ENCODE data around the gene HS1BP3.

HS1BP3 gene

DNA sequence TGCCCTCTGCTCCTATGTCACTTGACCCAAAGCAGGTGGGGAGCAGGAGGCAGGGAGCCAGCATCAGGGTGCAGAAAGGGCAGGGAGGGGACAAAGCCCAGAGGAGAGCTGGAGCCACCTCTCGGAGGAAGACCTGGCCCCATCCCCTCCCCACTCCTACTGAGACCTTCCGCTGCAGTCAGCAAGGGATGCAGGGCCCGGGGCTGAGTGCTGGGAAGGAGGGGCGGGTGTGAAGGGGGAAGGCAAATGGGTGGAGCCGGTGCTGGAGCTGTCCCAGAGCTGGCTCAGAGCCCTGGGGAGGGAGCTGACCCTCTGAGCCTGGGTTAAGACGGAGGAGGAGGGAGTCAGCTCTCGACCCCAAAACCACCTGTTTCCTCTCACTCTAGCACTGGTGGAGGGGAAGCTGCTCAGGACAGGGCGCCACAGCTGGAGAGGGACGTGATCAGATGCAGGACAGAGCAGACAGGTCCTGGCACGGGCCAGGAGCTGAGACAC is 33.8 kb downstream of the HS1BP3 start:
- peak; percentile 68 for DNase-seq (ENCODE audit: low spot score)

DNA sequence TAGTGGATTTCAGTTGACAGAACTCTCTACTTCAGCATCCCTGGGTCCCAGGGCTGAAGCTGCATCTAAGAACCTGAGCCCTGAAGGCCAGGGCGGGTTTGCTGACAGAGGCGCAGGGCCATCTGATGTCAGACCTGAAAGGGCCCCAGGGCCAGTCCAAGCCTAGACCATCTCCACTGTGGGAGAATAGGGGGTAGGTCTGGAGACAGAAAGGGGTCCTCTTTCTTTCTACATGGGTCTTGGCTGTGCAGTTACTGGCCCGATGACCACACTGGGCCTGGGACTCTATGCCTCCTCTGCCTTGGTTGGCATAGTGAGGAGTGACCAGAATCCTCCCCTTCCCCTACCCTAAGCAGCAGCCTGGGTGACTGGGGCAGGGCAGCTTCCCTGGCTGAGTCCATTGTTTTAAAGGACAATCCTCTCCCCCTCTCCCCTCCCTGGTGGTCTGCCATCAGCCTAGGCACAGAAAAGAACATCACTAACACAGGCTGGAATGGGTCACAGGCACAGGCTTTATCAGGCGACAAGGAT is 34.5 kb downstream of the HS1BP3 start:
- DNase-seq (ENCODE audit: low spot score) = no peak

- DNase-seq (ENCODE audit: low spot score) = no peak
Observed at GRCh38 chr2:20615466-20616241, 35.2 kb downstream of the HS1BP3 start.

- DNase-seq (ENCODE audit: low spot score) = no peak
Observed at GRCh38 chr2:20615068-20615465, 35.8 kb downstream of the HS1BP3 start.

- DNase-seq (ENCODE audit: low spot score) = peak; percentile 55
Observed at GRCh38 chr2:20614201-20615067, 36.5 kb downstream of the HS1BP3 start.

DNA sequence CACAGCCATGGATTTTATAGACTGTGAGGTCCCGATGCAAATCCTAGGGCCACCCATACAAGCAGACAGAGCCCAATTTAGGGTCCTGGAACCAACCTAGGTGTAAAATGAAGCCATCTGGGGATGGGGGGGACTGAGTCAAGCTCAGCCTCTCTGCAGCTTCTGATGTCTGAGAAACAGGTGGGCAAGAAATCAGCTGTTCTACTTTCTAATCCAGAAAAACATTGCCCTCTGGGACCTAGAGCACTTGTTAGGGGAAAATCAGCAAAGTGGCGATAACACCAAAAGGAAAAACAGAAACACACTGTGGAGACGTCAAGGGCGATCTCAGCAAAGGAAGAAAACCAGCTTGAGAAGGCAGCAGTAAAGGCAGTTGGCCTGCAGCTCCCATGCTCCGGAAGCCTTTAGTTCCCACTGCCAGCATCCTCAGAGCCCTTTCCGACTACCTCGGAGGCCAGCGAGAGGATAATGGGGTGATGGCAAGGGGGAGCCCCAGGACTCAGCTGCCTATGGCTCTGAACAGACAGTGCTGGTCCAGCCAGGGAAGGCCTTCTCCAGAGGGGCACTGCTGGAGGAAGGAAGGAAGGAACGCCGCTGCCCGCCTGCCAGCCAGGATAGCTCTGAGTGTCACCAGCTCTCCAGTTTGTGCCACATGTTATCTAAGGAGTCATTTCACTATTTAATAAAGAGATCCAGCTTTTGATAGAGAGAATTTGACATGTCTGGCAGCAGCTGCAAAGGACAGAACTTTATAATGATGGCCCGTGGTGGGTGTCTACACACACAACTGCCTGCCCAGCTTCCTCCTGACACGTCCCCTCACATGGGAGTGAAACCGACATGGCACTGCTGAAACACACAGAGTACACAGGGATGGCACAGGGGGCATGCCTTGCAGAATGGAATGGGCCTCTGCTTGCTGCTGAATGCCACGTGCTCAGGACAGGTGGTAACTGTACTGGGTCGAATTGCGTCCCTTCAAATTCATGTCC is 37.7 kb downstream of the HS1BP3 start:
- DNase-seq (ENCODE audit: low spot score) = no peak

DNA sequence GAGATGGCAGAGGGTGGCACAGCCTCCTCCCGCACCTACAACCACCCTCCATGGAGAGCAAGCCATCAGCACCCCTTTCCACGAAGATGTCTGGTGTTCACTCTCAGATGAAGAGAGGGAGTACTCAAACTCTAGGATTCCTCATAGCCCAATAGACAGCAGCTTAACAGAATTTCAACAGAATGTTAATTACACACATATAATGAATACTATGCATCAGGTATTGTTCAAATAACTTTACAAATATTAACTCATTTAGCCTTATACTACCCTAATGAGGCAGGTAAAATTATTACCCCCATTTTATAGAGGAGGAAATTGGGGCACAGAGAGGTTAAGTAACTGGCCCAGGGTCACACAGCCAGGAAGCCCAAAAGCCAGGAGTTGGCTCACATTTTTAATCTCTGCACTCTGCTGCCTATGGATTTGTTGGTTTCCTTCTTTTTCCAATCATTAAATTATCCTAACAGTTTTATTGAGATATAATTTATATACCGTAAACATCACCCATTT is 39.0 kb downstream of the HS1BP3 start:
- DNase-seq (ENCODE audit: low spot score) = no peak

DNA sequence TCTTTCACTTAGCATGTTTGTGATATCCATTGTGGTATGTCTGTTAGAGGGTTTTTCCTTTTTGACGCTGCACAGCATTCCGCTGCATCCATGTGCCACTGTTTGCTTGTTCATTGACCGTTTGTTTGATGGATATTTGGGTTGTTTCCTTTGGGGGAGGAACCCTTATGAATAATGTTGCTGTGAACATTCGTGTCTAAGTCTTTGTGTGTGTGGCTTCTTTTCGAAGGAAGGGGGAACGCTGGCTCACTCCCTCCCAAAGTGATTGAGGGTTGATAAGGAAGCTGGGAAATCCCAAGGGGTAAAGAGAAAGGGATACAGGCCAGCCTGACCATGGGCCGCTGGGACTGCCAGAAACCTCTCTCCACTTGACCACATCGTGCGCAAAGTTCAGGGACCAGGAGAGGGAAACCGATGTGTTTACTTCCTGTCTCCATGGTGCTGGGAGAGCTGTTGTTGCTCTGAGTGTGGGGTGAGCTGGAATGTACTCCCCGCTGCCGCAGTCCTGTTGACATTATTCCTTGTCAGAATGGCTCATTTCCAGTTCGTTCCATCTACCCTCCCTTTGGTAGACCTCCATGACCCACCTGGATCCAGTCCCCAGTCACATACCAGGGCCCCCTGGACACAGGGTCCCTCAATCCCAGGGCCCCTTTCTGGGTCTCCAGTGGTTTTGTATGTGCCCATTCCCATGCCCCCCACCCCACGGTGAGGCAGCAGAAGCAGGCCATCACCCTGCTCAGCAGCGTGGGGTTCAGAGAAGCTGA is 39.6 kb downstream of the HS1BP3 start:
- DNase-seq (ENCODE audit: low spot score) = no peak

GRCh38 chr2:20609995-20610357 is 40.9 kb downstream of the HS1BP3 start:
- no peak for DNase-seq (ENCODE audit: low spot score)

GRCh38 chr2:20609349-20609994 is 41.4 kb downstream of the HS1BP3 start:
- DNase-seq (ENCODE audit: low spot score) = no peak

DNA sequence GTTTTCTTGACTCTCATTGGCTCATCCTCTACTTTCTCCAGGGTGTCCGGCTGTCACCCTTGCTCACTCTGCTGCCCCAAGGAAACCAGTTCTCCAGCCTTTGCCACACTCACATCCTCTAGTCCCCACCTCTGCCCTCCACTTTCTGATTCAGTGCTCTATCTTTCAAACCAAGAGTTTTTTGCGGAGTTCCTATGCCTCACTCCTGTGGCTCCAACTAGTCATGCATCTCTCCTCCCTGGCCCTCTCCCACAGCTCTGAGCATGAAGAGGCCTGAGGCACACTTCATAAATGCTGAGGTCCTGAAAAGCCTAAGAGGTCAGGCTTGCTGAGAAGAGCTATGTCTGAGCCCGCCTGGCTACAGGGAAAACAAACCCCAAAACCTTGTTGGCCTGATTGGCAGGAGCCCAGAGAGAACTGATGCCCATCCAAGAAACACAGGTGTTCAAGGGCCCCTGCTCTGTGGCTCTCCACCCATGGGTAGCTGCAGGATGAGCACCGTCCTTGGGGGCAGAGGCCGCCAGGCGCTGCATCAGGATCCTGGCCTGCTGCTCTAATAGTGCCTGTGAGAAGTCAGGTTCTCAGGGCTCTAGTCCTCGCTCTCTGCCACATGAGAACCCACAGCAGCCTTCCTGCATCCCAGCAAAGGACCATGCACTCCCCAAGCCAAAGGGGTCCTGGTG is 42.1 kb downstream of the HS1BP3 start:
- no peak for DNase-seq (ENCODE audit: low spot score)

GRCh38 chr2:20607446-20607845 is 43.5 kb downstream of the HS1BP3 start:
- DNase-seq (ENCODE audit: low spot score) = no peak

GRCh38 chr2:20606198-20606597 is 44.7 kb downstream of the HS1BP3 start:
- no peak for DNase-seq (ENCODE audit: low spot score)

GRCh38 chr2:20604951-20605381 is 45.9 kb downstream of the HS1BP3 start:
- DNase-seq (ENCODE audit: low spot score) = no peak

DNA sequence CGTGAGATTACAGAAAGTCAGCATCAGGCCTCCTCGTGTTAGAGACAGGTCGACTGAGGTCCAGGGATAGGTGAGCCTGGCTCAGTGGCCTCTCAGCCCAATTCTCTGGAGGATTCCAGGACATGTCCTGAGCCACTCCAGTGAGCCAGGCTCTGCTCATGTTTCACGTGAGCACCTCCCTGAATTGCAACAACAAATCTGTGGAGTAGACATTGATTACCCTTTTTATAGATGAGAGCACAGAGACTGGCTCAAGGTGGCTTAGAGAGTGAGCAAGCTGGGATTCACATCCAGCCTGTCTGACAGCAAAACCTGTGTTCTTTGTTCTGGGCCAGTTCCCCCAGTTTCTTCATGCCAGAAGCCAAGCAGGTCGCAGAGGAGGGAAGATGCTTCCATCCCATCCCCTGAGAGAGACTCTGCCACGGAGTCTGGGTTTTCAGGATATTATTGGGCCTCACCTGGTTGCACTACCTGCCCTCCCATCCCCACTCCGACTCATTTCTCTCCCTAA is 46.4 kb downstream of the HS1BP3 start:
- no peak for DNase-seq (ENCODE audit: low spot score)

GRCh38 chr2:20603791-20604190 is 47.1 kb downstream of the HS1BP3 start:
- no peak for DNase-seq (ENCODE audit: low spot score)

DNA sequence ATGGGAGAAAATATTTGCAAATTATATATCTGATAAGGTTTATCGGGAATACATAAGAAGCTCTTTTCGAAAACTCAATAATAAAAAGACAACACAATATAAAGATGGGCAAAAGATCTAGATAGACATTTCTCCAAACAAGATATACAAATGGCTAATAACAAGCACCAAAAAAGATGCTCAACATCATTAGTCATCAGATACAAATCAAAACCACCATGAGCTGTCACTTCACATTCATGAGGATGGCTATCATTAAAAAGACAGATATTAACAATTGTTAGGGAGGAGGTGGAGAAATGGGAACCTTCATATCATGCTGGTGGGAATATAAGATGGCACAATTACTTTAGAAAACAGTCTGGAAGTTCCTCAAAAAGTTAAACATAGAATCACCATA is 48.1 kb downstream of the HS1BP3 start:
- no peak for DNase-seq (ENCODE audit: low spot score)

DNA sequence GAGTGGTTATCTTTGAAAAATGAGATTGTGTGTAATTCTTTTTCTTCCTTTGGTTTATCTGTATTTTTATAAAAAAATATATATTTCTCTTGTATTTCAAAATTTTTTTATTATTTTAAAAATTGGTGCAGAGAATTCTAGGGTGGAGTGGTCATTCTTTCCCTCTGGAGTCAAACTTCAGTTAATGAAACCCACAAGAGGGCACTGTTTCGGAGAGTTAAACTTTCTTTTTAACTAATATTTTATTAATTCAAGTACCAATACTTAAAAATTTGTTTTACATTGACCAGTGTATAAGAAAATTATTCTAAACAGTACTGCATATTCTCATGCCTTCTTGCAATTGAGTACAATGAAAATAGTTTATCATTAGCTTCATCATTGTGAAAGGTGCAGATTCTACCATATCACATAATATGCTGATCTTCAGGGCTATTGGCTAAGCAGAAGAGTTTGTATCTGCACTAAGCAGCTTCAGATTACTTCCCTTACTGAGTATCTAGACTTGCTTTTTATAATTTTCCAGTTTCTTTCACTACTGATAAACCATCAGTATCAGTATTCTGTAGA is 50.1 kb downstream of the HS1BP3 start:
- DNase-seq (ENCODE audit: low spot score) = no peak
